Spleen (tissue), 7 donors: ENCODE results near the gene PACS1.

Experiments
- POLR2A ChIP-seq, 3 donors: fragments of 450-650 bp; IDR thresholded peaks; one replicate each; pipeline ENCODE4 v1.5.1; 2017; ENCODE audit warnings: antibody characterized with exemption in 3 of 3, mild to moderate bottlenecking in 1 of 3
- POLR2AphosphoS5 ChIP-seq, 3 donors: sonication (generic); formaldehyde crosslinking; IDR thresholded peaks; one replicate each; pipeline ENCODE4 v1.5.1; 2017; ENCODE audit warnings: antibody characterized with exemption in 3 of 3
- TF ChIP-seq, protein P1 (sequence below), 11 experiments: fragments of 200-600 bp in 7 of 11; fragments of 450-650 bp in 4 of 11; sonication (generic) in 4 of 11; IDR thresholded peaks in 8 of 11; conservative IDR thresholded peaks in 3 of 11; 1 replicate in 7 of 11; 2 replicates in 4 of 11; pipeline versions ENCODE4 v1.4.0 to v1.8.0; 2016 to 2021; ENCODE audit warnings: antibody characterized with exemption in 11 of 11, inconsistent platforms in 4 of 11, mild to moderate bottlenecking in 1 of 11
- donor health status: DM: no; HTN: no; CAD: no; lungs with moderate emphysema.
- donor health status: DM: no; HTN: no; CAD: no.
- donor health status: DM: no; HTN: no; CAD: no.

DNA sequence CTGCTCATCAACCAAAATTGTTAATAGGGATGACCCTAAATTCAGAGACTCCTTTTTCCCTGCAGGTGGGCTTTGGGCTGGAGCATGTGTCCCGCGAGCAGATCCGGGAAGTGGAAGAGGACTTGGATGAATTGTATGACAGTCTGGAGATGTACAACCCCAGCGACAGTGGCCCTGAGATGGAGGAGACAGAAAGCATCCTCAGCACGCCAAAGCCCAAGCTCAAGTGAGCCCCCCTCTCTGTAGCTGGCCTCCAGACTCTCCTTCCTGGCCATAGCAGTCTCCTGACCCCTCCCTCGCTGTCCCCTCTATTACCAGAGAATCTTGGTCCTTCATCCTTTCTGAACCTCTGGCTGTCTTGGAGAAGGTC, 150.5 kb downstream of the PACS1 start:
- TF ChIP-seq, protein P1, sequence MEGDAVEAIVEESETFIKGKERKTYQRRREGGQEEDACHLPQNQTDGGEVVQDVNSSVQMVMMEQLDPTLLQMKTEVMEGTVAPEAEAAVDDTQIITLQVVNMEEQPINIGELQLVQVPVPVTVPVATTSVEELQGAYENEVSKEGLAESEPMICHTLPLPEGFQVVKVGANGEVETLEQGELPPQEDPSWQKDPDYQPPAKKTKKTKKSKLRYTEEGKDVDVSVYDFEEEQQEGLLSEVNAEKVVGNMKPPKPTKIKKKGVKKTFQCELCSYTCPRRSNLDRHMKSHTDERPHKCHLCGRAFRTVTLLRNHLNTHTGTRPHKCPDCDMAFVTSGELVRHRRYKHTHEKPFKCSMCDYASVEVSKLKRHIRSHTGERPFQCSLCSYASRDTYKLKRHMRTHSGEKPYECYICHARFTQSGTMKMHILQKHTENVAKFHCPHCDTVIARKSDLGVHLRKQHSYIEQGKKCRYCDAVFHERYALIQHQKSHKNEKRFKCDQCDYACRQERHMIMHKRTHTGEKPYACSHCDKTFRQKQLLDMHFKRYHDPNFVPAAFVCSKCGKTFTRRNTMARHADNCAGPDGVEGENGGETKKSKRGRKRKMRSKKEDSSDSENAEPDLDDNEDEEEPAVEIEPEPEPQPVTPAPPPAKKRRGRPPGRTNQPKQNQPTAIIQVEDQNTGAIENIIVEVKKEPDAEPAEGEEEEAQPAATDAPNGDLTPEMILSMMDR (IDR thresholded peaks at IDR 0.05 in 8 of 11, conservative IDR thresholded peaks at IDR 0.05 in 3 of 11), result no peak
- TF ChIP-seq POLR2AphosphoS5 (IDR thresholded peaks at IDR 0.05), result no peak
- TF ChIP-seq POLR2A (IDR thresholded peaks at IDR 0.05), result no peak
